K562 (cell line): ENCODE results near the gene MSTN.

Experiments
- CTCF ChIP-seq, 3 experiments: IDR thresholded peaks in 2 of 3; conservative IDR thresholded peaks in 1 of 3; 2 replicates each; pipeline ENCODE4 v1.5.1; 2011 to 2012; ENCODE audit warnings: low read length in 3 of 3, mild to moderate bottlenecking in 3 of 3, control low read depth in 2 of 3, improper control_type of control experiment in 1 of 3, inconsistent platforms in 1 of 3, low read depth in 1 of 3, mixed read lengths in 1 of 3, moderate library complexity in 1 of 3; ENCODE audit not compliant: insufficient read depth in 2 of 3
- ESRRB ChIP-seq: fragments of 250-450 bp; sonication (Bioruptor Pico); IDR thresholded peaks from 2 replicates; pipeline ENCODE4 v1.5.0; 2020; ENCODE audit warnings: mild to moderate bottlenecking, moderate library complexity, borderline replicate concordance
- HMGXB4 ChIP-seq: sonication (generic); formaldehyde crosslinking; IDR thresholded peaks from 2 replicates; pipeline ENCODE4 v1.8.1; 2023; ENCODE audit warnings: mild to moderate bottlenecking, missing genetic modification reagents
- RCOR1 ChIP-seq, 2 experiments: IDR thresholded peaks; 2 replicates each; pipeline ENCODE4 v1.6.1; 2012; ENCODE audit warnings: low read depth in 2 of 2, low read length in 2 of 2, borderline replicate concordance in 1 of 2, improper control_type of control experiment in 1 of 2
- SRSF1 ChIP-seq: fragments of 200-400 bp; formaldehyde crosslinking; IDR thresholded peaks from 2 replicates; pipeline ENCODE4 v1.6.1; 2017; ENCODE audit warnings: mild to moderate bottlenecking, low read depth, low read length, moderate library complexity
- ZNF398 ChIP-seq: fragments of 250-450 bp; sonication (Bioruptor Pico); IDR thresholded peaks from 2 replicates; pipeline ENCODE4 v1.8.0; 2021; ENCODE audit warnings: moderate library complexity, mild to moderate bottlenecking, inconsistent platforms
- ZNF785 ChIP-seq: fragments of 250-450 bp; sonication (Bioruptor Pico); IDR thresholded peaks from 2 replicates; pipeline ENCODE4 v1.4.0; 2020; ENCODE audit warnings: mild to moderate bottlenecking

GRCh38 chr2:190099890-190100697, 37.6 kb upstream of the MSTN start:
- TF ChIP-seq SRSF1: no peak
- no peak for TF ChIP-seq ESRRB (CRISPR knock-in tag)
- no peak for TF ChIP-seq ZNF398
- no peak for TF ChIP-seq ZNF785 (CRISPR knock-in tag)
- TF ChIP-seq CTCF (IDR thresholded peaks at IDR 0.05 in 2 of 3, conservative IDR thresholded peaks at IDR 0.05 in 1 of 3; ENCODE audit: insufficient read depth in 2 of 3, low read depth in 1 of 3, low read length in 3 of 3): no peak
- TF ChIP-seq HMGXB4 (CRISPR knock-in tag): no peak
- TF ChIP-seq RCOR1 (IDR thresholded peaks at IDR 0.05; ENCODE audit: borderline replicate concordance in 1 of 2, low read depth in 2 of 2, low read length in 2 of 2): no peak
